Smooth muscle cell (in vitro differentiated cells): Measurements from ENCODE around the gene NOC4L. TPM values are rescaled to one million over a fixed set of nuclear protein-coding genes. Genes with fewer than 3 reads are reported as not detected.
"Not testable (repeated sequence)": the region's sequence is repeated elsewhere in the genome, so short reads cannot be mapped to it uniquely, and the experiment has no call there.

Source experiments
- DNase-seq: peaks from one replicate; lab custom pipeline; 2025; ENCODE audit not compliant: unreplicated experiment; lab: John Stamatoyannopoulos, UW
- H2AFZ ChIP-seq: fragments of 200-600 bp; sonication (generic); 2 replicates; pipeline ENCODE4 v1.6.0; 2016; ENCODE audit warnings: antibody characterized with exemption, low read depth, mild to moderate bottlenecking
- H3F3A ChIP-seq: fragments of 200-600 bp; sonication (generic); 2 replicates; pipeline ENCODE4 v1.6.0; 2017; ENCODE audit warnings: antibody characterized with exemption, low read depth
- H3K27ac ChIP-seq: fragments of 200-600 bp; sonication (generic); 2 replicates; pipeline ENCODE4 v1.5.1; 2016; ENCODE audit warnings: low read depth, mild to moderate bottlenecking
- H3K27me3 ChIP-seq: fragments of 200-600 bp; sonication (generic); 2 replicates; pipeline ENCODE4 v1.6.1; 2016; ENCODE audit warnings: low read depth, mild to moderate bottlenecking
- H3K36me3 ChIP-seq: fragments of 200-600 bp; sonication (generic); 2 replicates; pipeline ENCODE4 v1.5.1; 2016; ENCODE audit warnings: low read depth
- H3K4me1 ChIP-seq: fragments of 200-600 bp; sonication (generic); 2 replicates; pipeline ENCODE4 v1.5.1; 2016; ENCODE audit warnings: low read depth
- H3K4me2 ChIP-seq: fragments of 200-600 bp; sonication (generic); 2 replicates; pipeline ENCODE4 v1.6.0; 2016; ENCODE audit warnings: mild to moderate bottlenecking
- H3K4me3 ChIP-seq: fragments of 200-600 bp; sonication (generic); 2 replicates; pipeline ENCODE4 v1.5.1; 2016; ENCODE audit warnings: mild to moderate bottlenecking
- H3K79me2 ChIP-seq: fragments of 200-600 bp; sonication (generic); 2 replicates; pipeline ENCODE4 v1.6.0; 2016; ENCODE audit warnings: low read depth, mild to moderate bottlenecking
- H3K9ac ChIP-seq: fragments of 200-600 bp; sonication (generic); 2 replicates; pipeline ENCODE4 v1.6.0; 2016; ENCODE audit warnings: low read depth
- H3K9me3 ChIP-seq: fragments of 200-600 bp; sonication (generic); replicated peaks from 2 replicates; pipeline ENCODE4 v1.5.1; 2016; ENCODE audit warnings: low read depth
- H4K20me1 ChIP-seq: fragments of 200-600 bp; sonication (generic); 2 replicates; pipeline ENCODE4 v1.6.0; 2016; ENCODE audit warnings: low read depth
- CTCF ChIP-seq: fragments of 200-600 bp; sonication (generic); IDR thresholded peaks from 2 replicates; pipeline ENCODE4 v1.5.1; 2017; ENCODE audit warnings: borderline replicate concordance, mild to moderate bottlenecking, antibody characterized with exemption; ENCODE audit not compliant: insufficient read depth, poor library complexity, severe bottlenecking
- WGBS: methylation state at CpG from one replicate; pipeline ENCODE4 v1.1.7; 2016; ENCODE audit warnings: low lambda C conversion rate; 5-methylcytosine and 5-hydroxymethylcytosine counted together
- polyA plus RNA-seq: library from polyadenylated mRNA; unstranded; fragments of >200 nt; fragmentation: Nextera tagmentation; extraction: Ambion mirVana; gene quantifications from 2 replicates; pipeline ENCODE4 v1.2.1, GENCODE V29; 2016
- total RNA-seq: library from RNA; depleted of rRNA; stranded (reverse); fragments of >200 nt; gene quantifications from 2 replicates; pipeline ENCODE4 v1.2.3, GENCODE V29; 2014

NOC4L gene
- total and polyA plus RNA-seq, 2 experiments from 2014 or later: 9.8 to 39.9 TPM

GRCh38 chr12:132100306-132101065 lies 43.8 kb upstream of the NOC4L start:
- Histone ChIP-seq H3K9me3 (no peaks in the 10 kb centered on the region), H4K20me1 (peaks cover 82% of the 10 kb centered on the region), H3K79me2 (peaks cover 12% of the 10 kb centered on the region), H3K9ac (no peak overlapping the region), H2AFZ (no peak overlapping the region), H3K4me3 (no peak overlapping the region), H3K27ac (no peak overlapping the region), H3K4me1 (no peaks in the 10 kb centered on the region), H3K27me3 (no peaks in the 10 kb centered on the region), H3K4me2 (no peak overlapping the region), H3F3A (no peaks in the 10 kb centered on the region), H3K36me3 (peaks cover 4% of the 10 kb centered on the region)
- WGBS: 95% methylated on average over 13 of the region's 13 CpGs
- TF ChIP-seq CTCF: no peak
- DNase-seq: no peak

- Histone ChIP-seq H4K20me1 (peaks cover 82% of the 10 kb centered on the region), H3K36me3 (peaks cover 4% of the 10 kb centered on the region)
Measured at GRCh38 chr12:132102297-132102696, 42.0 kb upstream of the NOC4L start.

GRCh38 chr12:132103072-132103471 lies 41.2 kb upstream of the NOC4L start:
- H3F3A ChIP-seq, H3K4me1 ChIP-seq, H3K9ac ChIP-seq, H3K27me3 ChIP-seq, H3K4me3 ChIP-seq, H3K9me3 ChIP-seq, H3K79me2 ChIP-seq, H2AFZ ChIP-seq, H3K27ac ChIP-seq, H3K4me2 ChIP-seq, DNase-seq, H3K36me3 ChIP-seq: not testable (repeated sequence)
- 88% methylated on average over 14 of the region's 14 CpGs for WGBS
- H4K20me1 ChIP-seq: peaks cover 82% of the 10 kb centered on the region

More at GRCh38 chr12:132102297-132102696, 42.0 kb upstream of the NOC4L start:
- H3K27ac ChIP-seq: no peak overlapping the region
- H3K9me3 ChIP-seq: no peaks in the 10 kb centered on the region
- H3K9ac ChIP-seq: no peak overlapping the region
- no peaks in the 10 kb centered on the region for H3K27me3 ChIP-seq
- H3K4me1 ChIP-seq: no peaks in the 10 kb centered on the region
- H3K4me3 ChIP-seq: no peak overlapping the region
- H3F3A ChIP-seq: no peaks in the 10 kb centered on the region
- H2AFZ ChIP-seq: no peak overlapping the region
- DNase-seq: no peak
- no peak for TF ChIP-seq CTCF
- 95% methylated on average over 9 of the region's 9 CpGs for WGBS
- no peak overlapping the region for H3K4me2 ChIP-seq
- H3K79me2 ChIP-seq: peaks cover 7% of the 10 kb centered on the region

GRCh38 chr12:132103542-132104308 lies 40.5 kb upstream of the NOC4L start:
- no peaks in the 10 kb centered on the region for H3K36me3 ChIP-seq
- no peak for DNase-seq
- H3K79me2 ChIP-seq: peaks cover 3% of the 10 kb centered on the region
- H2AFZ ChIP-seq: no peak overlapping the region
- no peak overlapping the region for H3K27ac ChIP-seq
- no peak overlapping the region for H3K4me3 ChIP-seq
- H3K4me1 ChIP-seq: no peaks in the 10 kb centered on the region
- WGBS: 97% methylated on average over 20 of the region's 26 CpGs
- no peaks in the 10 kb centered on the region for H3K27me3 ChIP-seq
- no peaks in the 10 kb centered on the region for H3K9me3 ChIP-seq
- no peak for TF ChIP-seq CTCF
- no peak overlapping the region for H3K9ac ChIP-seq
- H3F3A ChIP-seq: no peaks in the 10 kb centered on the region
- peaks cover 82% of the 10 kb centered on the region for H4K20me1 ChIP-seq
- no peak overlapping the region for H3K4me2 ChIP-seq
